GM18868 (cell line): ENCODE results near the gene FERMT3.
A peak's percentile ranks its signal among the peaks of the same experiment; 100 is the strongest.

Experiments
- ATAC-seq: cut with Tn5 transposase; IDR thresholded peaks from one replicate; pipeline ENCODE4 v1.9.1; 2021; ENCODE audit warnings: mild to moderate bottlenecking, moderate library complexity; ENCODE audit not compliant: unreplicated experiment

Gene FERMT3

GRCh38 chr11:64262271-64263002 is 55.9 kb downstream of the FERMT3 start:
- ATAC-seq, result no peak

GRCh38 chr11:64263021-64263946 is 56.8 kb downstream of the FERMT3 start:
- ATAC-seq, result no peak

- ATAC-seq, result no peak
Measured at GRCh38 chr11:64263947-64264317, 57.4 kb downstream of the FERMT3 start.

- ATAC-seq, result no peak
Measured at GRCh38 chr11:64264371-64264852, 57.9 kb downstream of the FERMT3 start.

- ATAC-seq, result no peak
Measured at GRCh38 chr11:64265176-64266160, 58.9 kb downstream of the FERMT3 start.

- no peak for ATAC-seq
Measured at GRCh38 chr11:64266339-64266738, 59.8 kb downstream of the FERMT3 start.

GRCh38 chr11:64267207-64267945 is 60.9 kb downstream of the FERMT3 start:
- no peak for ATAC-seq

- ATAC-seq, result no peak
Measured at GRCh38 chr11:64268025-64268892, 61.7 kb downstream of the FERMT3 start.

GRCh38 chr11:64268893-64269539 is 62.5 kb downstream of the FERMT3 start:
- peak; percentile 10 for ATAC-seq

- peak; percentile 70 for ATAC-seq
Measured at GRCh38 chr11:64269540-64270220, 63.2 kb downstream of the FERMT3 start.
